HG03060 (cell line): ENCODE measurements around the gene SLC35D3.
"Not testable (repeated sequence)": the region's sequence is repeated elsewhere in the genome, so short reads cannot be mapped to it uniquely, and the experiment has no call there.

ENCODE experiments used
- ATAC-seq: cut with Tn5 transposase; IDR thresholded peaks from one replicate; pipeline ENCODE4 v1.9.1; 2021; ENCODE audit warnings: low read depth, moderate number of reproducible peaks; ENCODE audit not compliant: unreplicated experiment

Gene SLC35D3

GRCh38 chr6:136922685-136923006 is 545 bp downstream of the SLC35D3 start:
- ATAC-seq, result no peak

GRCh38 chr6:136923116-136923953 is 1.2 kb downstream of the SLC35D3 start:
- no peak for ATAC-seq

- ATAC-seq, result no peak
Measured at GRCh38 chr6:136923954-136924673, 2.0 kb downstream of the SLC35D3 start.

GRCh38 chr6:136926383-136926782 is 4.3 kb downstream of the SLC35D3 start:
- ATAC-seq, result no peak

- no peak for ATAC-seq
Measured at GRCh38 chr6:136927292-136927691, 5.2 kb downstream of the SLC35D3 start.

- ATAC-seq, result no peak
Measured at GRCh38 chr6:136930528-136930927, 8.4 kb downstream of the SLC35D3 start.

- no peak for ATAC-seq
Measured at GRCh38 chr6:136932599-136932998, 10.5 kb downstream of the SLC35D3 start.

GRCh38 chr6:136945072-136945471 is 23.0 kb downstream of the SLC35D3 start:
- no peak for ATAC-seq

- no peak for ATAC-seq
Measured at GRCh38 chr6:136945711-136946121, 23.6 kb downstream of the SLC35D3 start.

GRCh38 chr6:136947037-136947436 is 24.9 kb downstream of the SLC35D3 start:
- ATAC-seq, result no peak

GRCh38 chr6:136949957-136950356 is 27.9 kb downstream of the SLC35D3 start:
- not testable (repeated sequence) for ATAC-seq

- no peak for ATAC-seq
Measured at GRCh38 chr6:136950436-136951126, 28.5 kb downstream of the SLC35D3 start.

GRCh38 chr6:136952714-136953260 is 30.7 kb downstream of the SLC35D3 start:
- ATAC-seq, result no peak

GRCh38 chr6:136955123-136955522 is 33.0 kb downstream of the SLC35D3 start:
- no peak for ATAC-seq

- ATAC-seq, result no peak
Measured at GRCh38 chr6:136956590-136957544, 34.8 kb downstream of the SLC35D3 start.

GRCh38 chr6:136958168-136958567 is 36.1 kb downstream of the SLC35D3 start:
- no peak for ATAC-seq

GRCh38 chr6:136959471-136959891 is 37.4 kb downstream of the SLC35D3 start:
- no peak for ATAC-seq

GRCh38 chr6:136959935-136960334 is 37.8 kb downstream of the SLC35D3 start:
- not testable (repeated sequence) for ATAC-seq

GRCh38 chr6:136960781-136961180 is 38.7 kb downstream of the SLC35D3 start:
- ATAC-seq, result no peak

- no peak for ATAC-seq
Measured at GRCh38 chr6:136961848-136962247, 39.7 kb downstream of the SLC35D3 start.
